ENCODE measurements around the gene SLIT3.

GRCh38 chr5:169089343-169089742, 211.6 kb downstream of the SLIT3 start:
- TF ChIP-seq CTCF (IDR thresholded peaks at IDR 0.05) = no peak
- no peak for TF ChIP-seq POLR2A (IDR thresholded peaks at IDR 0.05; ENCODE audit: low read depth)
- TF ChIP-seq EP300 (IDR thresholded peaks at IDR 0.05) = no peak

Measured in esophagus muscularis mucosa (tissue), 4 donors.